Measurements from ENCODE around the gene MAPK8IP3.

DNA sequence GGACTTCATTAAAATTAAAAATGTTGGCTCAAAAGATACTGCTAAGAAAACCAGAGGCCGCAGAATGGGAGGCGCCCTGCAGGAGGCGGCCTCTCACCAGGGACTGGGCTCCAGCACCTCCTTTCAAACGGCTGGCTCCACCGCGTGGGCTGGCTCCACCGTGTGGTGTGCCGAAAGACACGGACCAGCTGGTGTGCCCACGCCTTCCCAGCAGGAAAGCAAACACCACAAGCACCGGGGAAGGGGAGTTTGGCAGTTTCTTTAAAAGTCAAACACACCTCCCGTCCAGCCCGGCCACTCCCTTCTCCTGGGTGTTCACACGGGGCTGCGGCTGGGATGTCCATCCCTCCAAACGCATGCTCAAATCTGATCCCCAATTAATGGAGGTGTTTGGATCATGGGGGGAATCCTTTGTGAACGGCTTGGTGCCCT is 106.8 kb downstream of the MAPK8IP3 start:
- TF ChIP-seq PREB (CRISPR knock-in tag; IDR thresholded peaks at IDR 0.05; ENCODE audit: borderline replicate concordance): no peak
- TF ChIP-seq, protein P1, sequence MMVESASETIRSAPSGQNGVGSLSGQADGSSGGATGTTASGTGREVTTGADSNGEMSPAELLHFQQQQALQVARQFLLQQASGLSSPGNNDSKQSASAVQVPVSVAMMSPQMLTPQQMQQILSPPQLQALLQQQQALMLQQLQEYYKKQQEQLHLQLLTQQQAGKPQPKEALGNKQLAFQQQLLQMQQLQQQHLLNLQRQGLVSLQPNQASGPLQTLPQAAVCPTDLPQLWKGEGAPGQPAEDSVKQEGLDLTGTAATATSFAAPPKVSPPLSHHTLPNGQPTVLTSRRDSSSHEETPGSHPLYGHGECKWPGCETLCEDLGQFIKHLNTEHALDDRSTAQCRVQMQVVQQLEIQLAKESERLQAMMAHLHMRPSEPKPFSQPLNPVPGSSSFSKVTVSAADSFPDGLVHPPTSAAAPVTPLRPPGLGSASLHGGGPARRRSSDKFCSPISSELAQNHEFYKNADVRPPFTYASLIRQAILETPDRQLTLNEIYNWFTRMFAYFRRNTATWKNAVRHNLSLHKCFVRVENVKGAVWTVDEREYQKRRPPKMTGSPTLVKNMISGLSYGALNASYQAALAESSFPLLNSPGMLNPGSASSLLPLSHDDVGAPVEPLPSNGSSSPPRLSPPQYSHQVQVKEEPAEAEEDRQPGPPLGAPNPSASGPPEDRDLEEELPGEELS (CRISPR knock-in tag; IDR thresholded peaks at IDR 0.05): no peak
- TF ChIP-seq NFATC4 (CRISPR knock-in tag; IDR thresholded peaks at IDR 0.05): no peak
